ENCODE data around the gene SLC44A4.

Gene SLC44A4

DNA sequence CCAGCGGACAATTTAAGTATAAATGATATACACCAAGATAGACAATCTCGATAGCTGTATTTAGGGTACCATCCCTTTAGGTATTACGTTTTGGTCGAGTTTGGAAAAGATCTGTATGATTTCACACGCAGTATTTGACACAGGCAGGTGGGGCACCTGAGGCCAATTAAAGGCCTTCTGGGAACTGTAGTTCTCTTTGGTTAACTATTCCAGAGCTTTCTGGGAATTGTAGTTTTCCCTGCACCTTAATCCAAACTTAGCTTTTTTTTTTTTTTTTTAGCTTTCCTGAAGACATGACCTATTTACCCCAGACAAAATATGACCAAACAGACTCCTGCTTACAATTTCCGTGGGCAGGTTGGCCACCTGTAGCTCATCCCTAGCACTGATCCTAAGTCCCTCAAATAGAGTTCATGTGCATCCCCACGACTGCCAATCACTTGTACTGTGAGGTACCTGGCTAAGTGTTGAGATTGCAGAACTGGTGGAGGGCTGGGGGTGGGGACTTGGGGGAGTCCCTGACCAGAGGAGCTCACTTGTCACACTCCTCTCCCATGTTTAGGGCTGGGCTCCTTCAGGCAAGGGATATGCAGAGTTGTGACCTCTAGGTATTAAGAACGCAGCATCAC is 19.7 kb upstream of the SLC44A4 start:
- Histone ChIP-seq H3K27ac (ENCODE audit: low read length) (peak overlapping the region; percentile 85), H3K4me1 (ENCODE audit: insufficient read depth, low read length) (peaks cover 52% of the 10 kb centered on the region), H3K4me3 (ENCODE audit: low read depth in 1 of 2, low read length in 2 of 2) (peak overlapping the region; percentile 71 to 78), H3K9ac (ENCODE audit: low read depth, low read length) (peak overlapping the region; percentile 79), H3K9me3 (ENCODE audit: insufficient read depth, low read length, severe bottlenecking) (no peaks in the 10 kb centered on the region), H3K4me2 (ENCODE audit: insufficient read depth, low read length) (peak overlapping the region; percentile 88), H3K36me3 (ENCODE audit: insufficient read depth, low read length) (peaks cover 40% of the 10 kb centered on the region), H3K27me3 (ENCODE audit: insufficient read depth, low read length, poor library complexity) (no peaks in the 10 kb centered on the region), H4K20me1 (ENCODE audit: insufficient read depth, low read length) (peaks cover 3% of the 10 kb centered on the region; the same call in 1 of the 2 replicates), H2AFZ (ENCODE audit: low read depth, low read length) (peak overlapping the region; percentile 78), H3K79me2 (ENCODE audit: insufficient read depth, low read length) (peaks cover 63% of the 10 kb centered on the region)
- TF ChIP-seq, protein P1, sequence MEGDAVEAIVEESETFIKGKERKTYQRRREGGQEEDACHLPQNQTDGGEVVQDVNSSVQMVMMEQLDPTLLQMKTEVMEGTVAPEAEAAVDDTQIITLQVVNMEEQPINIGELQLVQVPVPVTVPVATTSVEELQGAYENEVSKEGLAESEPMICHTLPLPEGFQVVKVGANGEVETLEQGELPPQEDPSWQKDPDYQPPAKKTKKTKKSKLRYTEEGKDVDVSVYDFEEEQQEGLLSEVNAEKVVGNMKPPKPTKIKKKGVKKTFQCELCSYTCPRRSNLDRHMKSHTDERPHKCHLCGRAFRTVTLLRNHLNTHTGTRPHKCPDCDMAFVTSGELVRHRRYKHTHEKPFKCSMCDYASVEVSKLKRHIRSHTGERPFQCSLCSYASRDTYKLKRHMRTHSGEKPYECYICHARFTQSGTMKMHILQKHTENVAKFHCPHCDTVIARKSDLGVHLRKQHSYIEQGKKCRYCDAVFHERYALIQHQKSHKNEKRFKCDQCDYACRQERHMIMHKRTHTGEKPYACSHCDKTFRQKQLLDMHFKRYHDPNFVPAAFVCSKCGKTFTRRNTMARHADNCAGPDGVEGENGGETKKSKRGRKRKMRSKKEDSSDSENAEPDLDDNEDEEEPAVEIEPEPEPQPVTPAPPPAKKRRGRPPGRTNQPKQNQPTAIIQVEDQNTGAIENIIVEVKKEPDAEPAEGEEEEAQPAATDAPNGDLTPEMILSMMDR (IDR thresholded peaks at IDR 0.05; ENCODE audit: borderline replicate concordance, extremely low read depth, low read length, poor library complexity, severe bottlenecking): no peak
- TF ChIP-seq EZH2 (IDR thresholded peaks at IDR 0.05; ENCODE audit: borderline replicate concordance, low read depth, low read length, severe bottlenecking): no peak
- DNase-seq: peak; percentile 24
- peak; percentile 16; the same call in 1 of the 3 replicates for ATAC-seq (ENCODE audit: insufficient read depth, low read depth)

- TF ChIP-seq EZH2 (IDR thresholded peaks at IDR 0.05; ENCODE audit: borderline replicate concordance, low read depth, low read length, severe bottlenecking): no peak
- TF ChIP-seq, protein P1 (IDR thresholded peaks at IDR 0.05; ENCODE audit: borderline replicate concordance, extremely low read depth, low read length, poor library complexity, severe bottlenecking): peak; percentile 23
These were observed 19.0 kb upstream of the SLC44A4 start, which contains the start of gene EHMT2 for GRCh38 chr6:31897612-31898382. EHMT2 (minus strand) TSS chr6:31897698; CDS start chr6:31897677, 21 bp downstream.

GRCh38 chr6:31896856-31897611 is 18.2 kb upstream of the SLC44A4 start:
- Histone ChIP-seq H3K4me3 (ENCODE audit: low read depth in 1 of 2, low read length in 2 of 2) (peak overlapping the region; percentile 70 to 78; a peak in 3 of 4 replicates), H3K27ac (ENCODE audit: low read length) (peak overlapping the region; percentile 81), H3K4me2 (ENCODE audit: insufficient read depth, low read length) (peak overlapping the region; percentile 88), H4K20me1 (ENCODE audit: insufficient read depth, low read length) (peaks cover 3% of the 10 kb centered on the region; the same call in 1 of the 2 replicates), H3K79me2 (ENCODE audit: insufficient read depth, low read length) (peaks cover 63% of the 10 kb centered on the region), H3K9me3 (ENCODE audit: insufficient read depth, low read length, severe bottlenecking) (no peaks in the 10 kb centered on the region), H3K27me3 (ENCODE audit: insufficient read depth, low read length, poor library complexity) (no peaks in the 10 kb centered on the region), H3K36me3 (ENCODE audit: insufficient read depth, low read length) (peaks cover 54% of the 10 kb centered on the region), H3K4me1 (ENCODE audit: insufficient read depth, low read length) (peaks cover 43% of the 10 kb centered on the region), H2AFZ (ENCODE audit: low read depth, low read length) (peak overlapping the region; percentile 71), H3K9ac (ENCODE audit: low read depth, low read length) (peak overlapping the region; percentile 79)
- ATAC-seq (ENCODE audit: insufficient read depth, low read depth): peak; percentile 8; the same call in 2 of the 3 replicates
- no peak for DNase-seq
- TF ChIP-seq, protein P1 (IDR thresholded peaks at IDR 0.05; ENCODE audit: borderline replicate concordance, extremely low read depth, low read length, poor library complexity, severe bottlenecking): no peak
- no peak for TF ChIP-seq EZH2 (IDR thresholded peaks at IDR 0.05; ENCODE audit: borderline replicate concordance, low read depth, low read length, severe bottlenecking)

More at GRCh38 chr6:31897612-31898382, 19.0 kb upstream of the SLC44A4 start, which contains the start of gene EHMT2:
- Histone ChIP-seq H3K27me3 (ENCODE audit: insufficient read depth, low read length, poor library complexity) (no peaks in the 10 kb centered on the region), H4K20me1 (ENCODE audit: insufficient read depth, low read length) (peaks cover 3% of the 10 kb centered on the region; the same call in 1 of the 2 replicates), H3K4me1 (ENCODE audit: insufficient read depth, low read length) (peaks cover 50% of the 10 kb centered on the region), H3K27ac (ENCODE audit: low read length) (peak within 1 kb of the TSS; percentile 85), H3K79me2 (ENCODE audit: insufficient read depth, low read length) (peaks cover 63% of the 10 kb centered on the region), H3K9me3 (ENCODE audit: insufficient read depth, low read length, severe bottlenecking) (no peaks in the 10 kb centered on the region), H2AFZ (ENCODE audit: low read depth, low read length) (peak within 1 kb of the TSS; percentile 78), H3K4me2 (ENCODE audit: insufficient read depth, low read length) (peak within 1 kb of the TSS; percentile 88), H3K9ac (ENCODE audit: low read depth, low read length) (peak within 1 kb of the TSS; percentile 79), H3K36me3 (ENCODE audit: insufficient read depth, low read length) (peaks cover 47% of the 10 kb centered on the region), H3K4me3 (ENCODE audit: low read depth in 1 of 2, low read length in 2 of 2) (peak within 1 kb of the TSS; percentile 71 to 78)
- ATAC-seq (ENCODE audit: insufficient read depth, low read depth) (peak; percentile 63), DNase-seq (peak; percentile 89)

All from DND-41 (cell line).